ENCODE data around the gene SPDEF.

Gene SPDEF

GRCh38 chr6:34546551-34547321, 9.4 kb downstream of the SPDEF start:
- DNase-seq (ENCODE audit: low read depth, low spot score): no peak

- DNase-seq (ENCODE audit: low read depth, low spot score): no peak
These were observed 11.2 kb downstream of the SPDEF start for GRCh38 chr6:34544776-34545471.

DNA sequence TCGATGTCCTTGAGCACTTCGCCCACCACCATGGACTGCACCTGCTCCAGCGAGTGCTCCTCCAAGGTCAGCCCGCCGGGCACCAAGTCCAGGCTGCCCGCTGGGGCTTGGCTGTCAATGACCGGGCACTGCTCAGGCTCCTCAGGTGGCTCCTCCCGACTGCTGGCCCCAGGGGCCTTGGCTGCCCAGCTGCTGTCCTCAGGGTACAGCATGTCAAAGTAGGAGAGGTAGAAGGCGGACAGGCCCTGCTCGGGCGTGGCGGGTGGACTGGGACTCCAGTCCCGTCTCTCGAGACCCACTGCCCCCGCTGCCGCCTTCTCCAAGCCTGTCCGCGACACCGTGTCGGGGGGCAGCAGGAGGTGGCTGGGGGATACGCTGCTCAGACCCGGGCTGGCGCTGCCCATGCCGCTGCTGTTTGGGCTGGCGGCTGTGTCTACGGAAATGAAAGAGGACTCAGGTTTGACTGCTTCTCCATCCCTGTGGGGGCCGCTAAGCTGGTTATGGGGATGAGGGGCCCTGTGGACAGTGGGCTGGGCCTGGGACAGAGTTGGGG, 12.0 kb downstream of the SPDEF start:
- DNase-seq (ENCODE audit: low read depth, low spot score): no peak

- DNase-seq (ENCODE audit: low read depth, low spot score): no peak
These were observed 12.7 kb downstream of the SPDEF start for GRCh38 chr6:34543421-34543820.

DNA sequence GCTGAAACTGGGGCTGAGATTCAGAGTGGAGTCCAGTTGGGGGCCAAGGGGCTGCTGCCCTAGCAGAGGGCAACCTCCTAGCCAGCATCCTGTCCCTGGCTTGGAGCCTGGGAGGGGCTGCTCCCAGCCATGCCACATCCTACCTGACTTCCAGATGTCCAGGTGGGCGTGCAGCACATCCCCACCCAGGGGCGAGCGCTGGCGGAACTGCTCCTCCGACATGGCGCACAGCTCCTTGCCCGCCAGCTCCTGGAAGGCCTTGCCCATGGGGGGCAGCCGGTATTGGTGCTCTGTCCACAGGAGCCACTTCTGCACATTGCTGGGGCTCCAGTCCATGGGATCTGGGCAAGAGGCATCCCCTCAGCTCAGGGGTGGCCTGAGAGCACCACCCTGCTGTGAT, 15.3 kb downstream of the SPDEF start:
- DNase-seq (ENCODE audit: low read depth, low spot score): no peak

- DNase-seq (ENCODE audit: low read depth, low spot score): no peak
These were observed 15.9 kb downstream of the SPDEF start for GRCh38 chr6:34540222-34540621.

- no peak for DNase-seq (ENCODE audit: low read depth, low spot score)
These were observed 16.9 kb downstream of the SPDEF start for GRCh38 chr6:34539181-34539580.

GRCh38 chr6:34538581-34538980, 17.5 kb downstream of the SPDEF start:
- no peak for DNase-seq (ENCODE audit: low read depth, low spot score)

DNA sequence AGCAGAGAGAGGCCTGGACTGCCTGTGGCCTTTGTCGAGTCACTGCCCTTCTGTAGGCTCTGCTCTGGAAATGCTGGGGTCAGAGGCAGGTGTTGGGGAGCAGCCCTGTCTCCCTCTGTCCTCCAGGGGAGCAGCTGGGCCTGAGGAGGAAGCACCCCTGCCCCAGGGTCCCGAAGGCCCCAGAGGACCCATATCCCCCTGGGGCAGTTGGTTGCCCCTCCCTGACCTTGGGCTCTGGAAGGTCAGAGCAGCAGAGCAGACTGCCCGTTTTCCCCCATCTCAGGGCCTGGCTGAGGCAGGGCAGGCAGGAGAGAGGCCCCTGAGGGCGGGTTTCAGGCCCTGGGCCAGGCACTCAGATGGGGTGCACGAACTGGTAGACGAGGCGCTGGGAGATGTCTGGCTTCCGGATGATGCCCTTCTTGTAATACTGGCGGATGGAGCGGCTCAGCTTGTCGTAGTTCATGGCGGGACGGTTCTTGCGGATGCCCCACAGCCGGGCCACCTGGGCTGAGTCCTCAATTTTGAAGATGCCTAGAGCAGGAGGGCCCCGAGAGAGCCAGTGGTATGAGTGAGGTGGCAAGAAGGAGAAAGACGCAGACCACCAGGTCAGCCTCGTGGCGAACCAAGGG, 18.1 kb downstream of the SPDEF start:
- DNase-seq (ENCODE audit: low read depth, low spot score): no peak

GRCh38 chr6:34536959-34537848, 18.9 kb downstream of the SPDEF start:
- DNase-seq (ENCODE audit: low read depth, low spot score): no peak

GRCh38 chr6:34536251-34536958, 19.7 kb downstream of the SPDEF start:
- DNase-seq (ENCODE audit: low read depth, low spot score): no peak

DNA sequence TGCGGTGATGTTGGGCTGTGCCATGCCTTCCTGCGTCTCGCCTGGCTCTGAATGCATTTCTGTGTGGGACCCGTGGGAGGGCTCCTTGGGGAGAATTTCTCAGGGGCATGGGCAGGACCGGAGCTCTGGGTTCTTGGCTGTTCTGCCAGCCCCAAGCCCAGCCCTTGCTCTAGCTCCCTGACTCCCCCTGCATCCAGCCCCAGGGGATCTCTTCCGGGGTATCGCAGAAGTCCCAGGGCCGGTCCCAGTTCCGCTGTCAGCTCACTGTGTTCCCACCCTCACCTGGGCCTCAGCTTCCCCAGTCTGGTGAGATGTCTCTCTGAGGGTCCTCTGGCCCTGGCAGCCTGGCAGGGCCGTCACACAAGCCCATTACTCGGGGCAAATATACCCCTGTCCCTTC, 20.5 kb downstream of the SPDEF start:
- no peak for DNase-seq (ENCODE audit: low read depth, low spot score)

DNA sequence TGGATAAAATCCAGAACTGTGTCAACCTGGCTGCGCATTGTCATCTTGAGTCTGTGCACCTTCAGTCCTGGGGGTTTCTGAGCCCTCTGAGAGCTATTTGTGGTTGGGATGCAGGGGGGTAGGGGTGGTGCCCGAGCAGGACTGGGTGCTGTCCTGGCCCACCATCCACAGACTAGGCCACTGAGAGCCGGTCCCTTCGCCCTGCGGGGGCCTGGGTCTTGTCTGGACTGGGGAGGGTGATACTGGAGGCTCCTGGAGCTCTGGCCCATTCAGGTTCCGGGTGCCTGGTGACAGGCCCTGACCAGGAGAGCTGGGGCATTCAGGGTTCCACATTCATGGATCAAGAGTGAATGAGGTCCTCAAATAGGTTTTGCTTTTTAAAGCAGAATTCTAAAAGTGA, 20.9 kb downstream of the SPDEF start:
- DNase-seq (ENCODE audit: low read depth, low spot score): no peak

- no peak for DNase-seq (ENCODE audit: low read depth, low spot score)
These were observed 21.5 kb downstream of the SPDEF start for GRCh38 chr6:34534656-34535055.

DNA sequence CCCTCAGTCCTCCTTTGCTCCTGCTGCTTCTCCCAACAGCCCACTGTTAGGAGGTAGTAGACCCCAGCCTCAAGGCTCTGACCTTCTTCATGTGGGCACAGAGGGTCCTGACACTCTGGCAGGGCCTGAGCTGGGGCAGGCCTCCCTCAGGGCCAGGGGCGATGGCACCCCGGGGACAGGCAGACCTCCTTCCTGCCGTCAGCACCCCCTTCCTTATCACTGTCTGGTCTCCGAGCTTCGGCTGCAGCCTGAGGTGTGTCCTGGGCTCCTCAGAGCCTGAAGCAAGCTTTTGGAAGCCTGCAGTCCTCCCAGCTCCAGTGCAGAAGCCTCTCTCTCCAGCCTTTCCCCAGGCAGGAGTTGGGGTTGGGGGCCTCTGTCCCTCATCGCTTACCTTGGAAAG, 22.0 kb downstream of the SPDEF start:
- no peak for DNase-seq (ENCODE audit: low read depth, low spot score)

GRCh38 chr6:34532230-34532629, 23.9 kb downstream of the SPDEF start:
- DNase-seq (ENCODE audit: low read depth, low spot score): no peak

DNA sequence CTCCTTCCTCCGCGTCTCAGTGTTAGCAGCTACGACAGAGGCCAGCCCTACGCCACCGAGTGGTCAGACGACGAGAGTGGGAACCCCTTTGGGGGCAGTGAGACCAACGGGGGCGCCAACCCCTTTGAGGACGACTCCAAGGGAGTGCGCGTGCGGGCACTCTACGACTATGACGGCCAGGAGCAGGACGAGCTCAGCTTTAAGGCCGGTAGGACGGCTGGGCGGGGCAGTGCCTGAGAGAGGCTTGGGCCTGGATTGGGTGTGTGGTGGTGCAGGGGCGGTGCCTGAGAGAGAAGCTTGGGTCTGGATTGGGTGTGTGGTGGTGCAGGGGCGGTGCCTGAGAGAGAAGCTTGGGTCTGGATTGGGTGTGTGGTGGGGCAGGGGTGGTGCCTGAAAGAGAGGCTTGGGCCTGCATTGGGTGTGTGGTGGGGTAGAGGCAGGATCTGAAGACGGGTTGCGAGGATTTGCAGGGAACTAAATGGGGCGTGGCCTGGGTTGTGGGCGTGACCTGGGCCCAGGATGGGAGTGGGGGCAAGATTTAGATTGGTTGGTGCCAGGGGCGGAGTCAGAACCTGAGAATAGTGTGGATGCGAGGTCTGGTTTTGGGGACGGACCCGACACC, 24.4 kb downstream of the SPDEF start:
- no peak for DNase-seq (ENCODE audit: low read depth, low spot score)

DNA sequence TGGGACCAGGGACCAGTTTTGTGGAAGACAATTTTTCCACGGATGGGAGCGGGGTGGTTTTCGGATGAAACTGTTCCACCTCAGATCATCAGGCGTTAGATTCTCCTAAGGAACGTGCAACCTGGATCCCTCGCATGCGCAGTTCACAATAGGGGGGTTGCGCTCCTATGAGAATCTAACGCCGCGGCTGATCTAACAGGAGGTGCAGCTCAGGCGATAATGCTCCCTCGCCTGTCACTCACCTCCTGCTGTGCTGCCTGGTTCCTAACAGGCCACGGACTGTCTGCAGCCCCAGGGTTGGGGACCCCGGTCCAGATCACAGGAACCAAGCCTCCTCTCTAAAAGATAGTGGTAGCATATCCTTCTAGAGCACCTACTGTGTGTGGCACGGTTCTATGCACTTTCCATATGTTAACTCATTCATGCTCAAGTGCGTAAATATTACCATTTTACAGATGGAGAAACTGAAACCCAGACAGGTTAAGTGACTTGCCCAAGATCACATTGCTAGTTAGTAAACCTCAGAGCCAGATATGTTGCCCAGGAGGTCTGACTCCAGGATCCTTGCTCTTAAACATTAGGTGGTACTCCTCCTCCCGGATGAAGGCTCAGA, 25.3 kb downstream of the SPDEF start:
- DNase-seq (ENCODE audit: low read depth, low spot score): no peak

GRCh38 chr6:34529665-34530327, 26.3 kb downstream of the SPDEF start:
- no peak for DNase-seq (ENCODE audit: low read depth, low spot score)

All from brain pericyte (primary cell).